Measurements from ENCODE around the gene ZNRF4. TPM values are rescaled to one million over a fixed set of nuclear protein-coding genes. Genes with fewer than 3 reads are reported as not detected.

Gene ZNRF4
- total RNA-seq, 1 experiment from 2014 or later, result not detected

DNA sequence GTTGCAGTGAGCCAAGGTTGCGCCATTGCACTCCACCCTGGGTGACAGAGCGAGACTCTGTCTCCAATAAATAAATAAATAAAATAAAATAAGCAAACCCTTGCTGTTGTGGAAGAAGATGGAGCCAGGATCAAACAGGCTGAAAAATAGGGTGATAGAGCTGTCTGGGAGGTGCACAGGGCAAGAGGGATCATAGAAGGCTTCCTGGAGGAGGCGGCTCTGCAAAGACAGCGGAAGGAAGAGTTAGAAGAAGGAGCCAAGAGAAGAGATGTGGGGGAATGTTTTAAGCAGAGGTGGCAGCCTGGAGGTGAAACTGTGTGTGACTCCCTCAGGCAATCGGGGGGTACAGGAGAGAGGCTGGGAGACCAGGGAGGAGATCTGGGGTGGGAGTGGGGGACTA is 40.6 kb downstream of the ZNRF4 start:
- Mint-ChIP-seq H3K9me3 (ENCODE audit: unreplicated experiment) (no peaks in the 10 kb centered on the region), H3K4me1 (ENCODE audit: low read depth, unreplicated experiment) (no peaks in the 10 kb centered on the region), H3K36me3 (ENCODE audit: insufficient read depth, unreplicated experiment) (no peaks in the 10 kb centered on the region), H3K27ac (ENCODE audit: unreplicated experiment) (no peak overlapping the region), H3K27me3 (ENCODE audit: insufficient read depth, unreplicated experiment) (no peaks in the 10 kb centered on the region), H3K4me3 (ENCODE audit: unreplicated experiment) (no peak overlapping the region)
- no peaks in the 10 kb centered on the region for H3K27me3 ChIP-seq (replicated peaks; ENCODE audit: control insufficient read depth, insufficient read depth, low read length)
- POLR2A ChIA-PET, result no interaction called here
- H3K36me3 ChIP-seq (ENCODE audit: control insufficient read depth, insufficient read depth, low read length), result no peaks in the 10 kb centered on the region
- DNase-seq, result no peak
- CTCF ChIA-PET, result no interaction called here
- H3K4me1 ChIP-seq, result no peaks in the 10 kb centered on the region
- TF ChIP-seq, protein P1, sequence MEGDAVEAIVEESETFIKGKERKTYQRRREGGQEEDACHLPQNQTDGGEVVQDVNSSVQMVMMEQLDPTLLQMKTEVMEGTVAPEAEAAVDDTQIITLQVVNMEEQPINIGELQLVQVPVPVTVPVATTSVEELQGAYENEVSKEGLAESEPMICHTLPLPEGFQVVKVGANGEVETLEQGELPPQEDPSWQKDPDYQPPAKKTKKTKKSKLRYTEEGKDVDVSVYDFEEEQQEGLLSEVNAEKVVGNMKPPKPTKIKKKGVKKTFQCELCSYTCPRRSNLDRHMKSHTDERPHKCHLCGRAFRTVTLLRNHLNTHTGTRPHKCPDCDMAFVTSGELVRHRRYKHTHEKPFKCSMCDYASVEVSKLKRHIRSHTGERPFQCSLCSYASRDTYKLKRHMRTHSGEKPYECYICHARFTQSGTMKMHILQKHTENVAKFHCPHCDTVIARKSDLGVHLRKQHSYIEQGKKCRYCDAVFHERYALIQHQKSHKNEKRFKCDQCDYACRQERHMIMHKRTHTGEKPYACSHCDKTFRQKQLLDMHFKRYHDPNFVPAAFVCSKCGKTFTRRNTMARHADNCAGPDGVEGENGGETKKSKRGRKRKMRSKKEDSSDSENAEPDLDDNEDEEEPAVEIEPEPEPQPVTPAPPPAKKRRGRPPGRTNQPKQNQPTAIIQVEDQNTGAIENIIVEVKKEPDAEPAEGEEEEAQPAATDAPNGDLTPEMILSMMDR (IDR thresholded peaks at IDR 0.05; ENCODE audit: insufficient read depth in 1 of 2, low read depth in 1 of 2, low read length in 1 of 2, severe bottlenecking in 1 of 2, unreplicated experiment in 1 of 2), result no peak
- no TSS peak for BruUV-seq (replicated peaks)
- intact Hi-C loops (cut with micrococcal nuclease; ENCODE audit: unreplicated experiment), result no loop called here
- H3K4me3 ChIP-seq (ENCODE audit: low read depth, low read length), result no peak overlapping the region
- H3K9me3 ChIP-seq, result no peaks in the 10 kb centered on the region

DNA sequence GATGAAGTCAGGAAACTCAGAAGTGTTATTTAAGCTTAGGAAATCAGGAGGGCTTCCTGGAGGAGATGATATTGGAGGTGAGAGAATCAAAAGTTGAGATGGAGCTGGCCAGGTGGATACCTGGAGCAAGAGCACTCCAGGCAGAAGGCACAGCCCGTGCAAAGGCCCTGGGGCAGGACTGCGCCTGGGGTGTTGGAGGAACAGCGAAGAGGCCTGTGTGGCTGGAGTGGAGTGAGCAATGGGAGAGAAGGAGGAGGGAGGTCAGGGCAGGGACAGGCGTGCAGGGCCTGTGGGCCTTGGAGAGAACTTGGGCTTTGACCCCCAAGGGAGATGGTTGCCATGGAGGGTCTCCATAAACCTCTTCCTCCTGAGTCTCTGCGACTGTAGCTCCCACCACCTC is 42.1 kb downstream of the ZNRF4 start:
- Histone ChIP-seq H3K4me1 (no peaks in the 10 kb centered on the region), H3K27me3 (replicated peaks; ENCODE audit: control insufficient read depth, insufficient read depth, low read length) (no peaks in the 10 kb centered on the region), H3K36me3 (ENCODE audit: control insufficient read depth, insufficient read depth, low read length) (no peaks in the 10 kb centered on the region), H3K9me3 (no peaks in the 10 kb centered on the region), H3K4me3 (ENCODE audit: low read depth, low read length) (no peak overlapping the region)
- CTCF ChIA-PET, result no interaction called here
- peaks cover 10% of the 10 kb centered on the region for H3K9me3 Mint-ChIP-seq (ENCODE audit: unreplicated experiment)
- intact Hi-C loops (cut with micrococcal nuclease; ENCODE audit: unreplicated experiment), result no loop called here
- TF ChIP-seq, protein P1 (IDR thresholded peaks at IDR 0.05; ENCODE audit: insufficient read depth in 1 of 2, low read depth in 1 of 2, low read length in 1 of 2, severe bottlenecking in 1 of 2, unreplicated experiment in 1 of 2), result no peak
- no TSS peak for BruUV-seq (replicated peaks)
- POLR2A ChIA-PET, result no interaction called here
- no peaks in the 10 kb centered on the region for H3K4me1 Mint-ChIP-seq (ENCODE audit: low read depth, unreplicated experiment)
- H3K4me3 Mint-ChIP-seq (ENCODE audit: unreplicated experiment), result no peak overlapping the region
- no peak overlapping the region for H3K27ac Mint-ChIP-seq (ENCODE audit: unreplicated experiment)
- DNase-seq, result no peak
- H3K36me3 Mint-ChIP-seq (ENCODE audit: insufficient read depth, unreplicated experiment), result no peaks in the 10 kb centered on the region
- H3K27me3 Mint-ChIP-seq (ENCODE audit: insufficient read depth, unreplicated experiment), result no peaks in the 10 kb centered on the region

DNA sequence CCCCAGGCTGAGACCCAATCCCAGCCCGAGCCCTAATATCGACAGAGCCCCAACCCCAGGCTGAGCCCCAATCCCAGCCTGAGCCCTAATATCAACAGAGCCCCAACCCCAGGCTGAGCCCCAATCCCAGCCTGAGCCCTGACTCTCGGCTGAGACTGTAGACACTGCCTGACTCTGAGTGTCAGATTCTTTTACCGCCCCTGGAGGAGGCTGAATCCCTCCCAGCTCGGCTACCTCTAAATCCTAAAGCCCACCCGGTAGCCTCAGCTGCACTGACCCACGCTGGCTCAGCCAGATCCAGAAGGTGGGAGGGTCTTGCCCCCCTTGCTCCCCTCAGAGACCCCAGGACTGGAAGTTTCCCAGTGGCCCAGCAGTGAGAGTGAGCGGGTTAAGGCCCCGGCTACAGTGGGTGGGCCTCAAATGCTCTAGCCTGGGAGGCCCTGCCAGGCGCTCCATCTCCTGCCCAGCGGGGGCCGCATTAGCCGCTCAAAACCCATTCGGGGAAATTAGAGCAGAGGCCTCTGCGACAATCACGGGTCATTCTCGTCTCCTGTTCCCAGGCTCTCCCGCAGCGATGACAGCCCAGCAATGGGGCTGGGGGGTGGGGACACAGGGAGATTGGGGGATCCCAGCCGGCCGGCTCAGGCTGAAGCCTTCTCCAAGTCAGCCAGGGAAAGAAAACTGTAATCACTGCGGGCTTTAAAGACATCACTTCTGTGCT is 43.8 kb downstream of the ZNRF4 start:
- TF ChIP-seq, protein P1 (IDR thresholded peaks at IDR 0.05; ENCODE audit: insufficient read depth in 1 of 2, low read depth in 1 of 2, low read length in 1 of 2, severe bottlenecking in 1 of 2, unreplicated experiment in 1 of 2), result no peak
- peaks cover 22% of the 10 kb centered on the region for H3K9me3 Mint-ChIP-seq (ENCODE audit: unreplicated experiment)
- Histone ChIP-seq H3K36me3 (ENCODE audit: control insufficient read depth, insufficient read depth, low read length) (no peaks in the 10 kb centered on the region), H3K4me3 (ENCODE audit: low read depth, low read length) (no peak overlapping the region), H3K9me3 (no peaks in the 10 kb centered on the region), H3K27me3 (replicated peaks; ENCODE audit: control insufficient read depth, insufficient read depth, low read length) (no peaks in the 10 kb centered on the region), H3K4me1 (no peaks in the 10 kb centered on the region)
- no peak for DNase-seq
- no peaks in the 10 kb centered on the region for H3K36me3 Mint-ChIP-seq (ENCODE audit: insufficient read depth, unreplicated experiment)
- no peak overlapping the region for H3K27ac Mint-ChIP-seq (ENCODE audit: unreplicated experiment)
- no peak overlapping the region for H3K4me3 Mint-ChIP-seq (ENCODE audit: unreplicated experiment)
- POLR2A ChIA-PET, result no interaction called here
- intact Hi-C loops (cut with micrococcal nuclease; ENCODE audit: unreplicated experiment), result no loop called here
- CTCF ChIA-PET, result no interaction called here
- H3K27me3 Mint-ChIP-seq (ENCODE audit: insufficient read depth, unreplicated experiment), result no peaks in the 10 kb centered on the region
- no peaks in the 10 kb centered on the region for H3K4me1 Mint-ChIP-seq (ENCODE audit: low read depth, unreplicated experiment)
- BruUV-seq (replicated peaks), result no TSS peak

Measured in Caco-2 (cell line).